NCI-H1092 (cell line): ENCODE data around the gene EXD3.

Source experiments
- DNase-seq: peaks from one replicate; lab custom pipeline; 2025; lab: John Stamatoyannopoulos, UW

The EXD3 gene

DNA sequence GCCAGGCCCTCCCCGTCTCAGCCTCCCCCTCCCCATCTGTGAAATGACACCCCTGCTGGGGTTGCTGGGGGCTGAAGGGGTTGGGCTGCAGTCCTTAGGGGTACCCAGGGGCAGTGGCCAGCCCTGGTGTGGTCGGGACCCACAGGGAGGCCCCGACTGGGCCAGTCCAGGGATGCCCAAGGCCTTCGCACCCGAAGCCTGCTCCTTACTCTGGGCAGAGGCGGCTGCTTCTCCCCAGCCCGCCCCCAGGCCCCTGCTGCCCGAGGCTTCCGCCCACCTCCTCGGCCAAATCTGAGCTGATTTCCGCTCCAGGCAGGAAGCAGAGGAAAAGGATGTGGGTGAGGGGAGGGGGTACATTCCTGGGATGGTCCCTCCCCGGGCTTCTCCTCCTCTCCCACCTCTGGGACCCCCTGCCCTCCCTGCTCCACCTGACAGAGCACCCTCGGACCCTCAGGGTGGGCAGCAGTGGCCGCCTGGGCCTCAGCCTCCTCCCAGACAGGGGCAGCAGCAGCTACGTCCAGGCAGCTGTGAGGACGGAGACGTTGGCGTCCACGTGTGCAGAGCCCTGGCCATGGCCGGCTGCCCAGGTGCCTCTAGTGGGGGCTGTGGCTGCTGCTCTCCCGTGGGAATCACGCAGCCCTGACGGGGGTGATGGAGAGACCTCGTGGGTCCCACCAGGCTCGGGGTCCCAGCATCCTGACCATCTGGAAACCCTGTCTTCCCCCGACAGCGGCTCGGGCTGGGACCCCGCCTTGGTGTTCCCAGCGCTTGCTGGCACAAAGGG, 116.7 kb downstream of the EXD3 start:
- no peak for DNase-seq

DNA sequence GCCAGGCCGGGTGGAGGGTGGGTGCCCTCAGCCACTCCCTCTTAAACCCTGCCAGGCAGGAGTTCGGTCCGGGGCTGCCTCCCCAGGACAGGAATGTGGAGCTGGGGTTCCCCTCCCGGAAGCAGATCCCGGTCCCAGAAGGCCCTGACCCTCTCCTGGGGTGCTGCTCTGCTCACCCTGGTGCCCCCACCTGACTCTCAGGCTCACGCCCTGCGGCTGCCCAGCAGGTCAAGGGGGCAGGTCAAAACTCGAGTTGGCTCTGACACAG, 117.2 kb downstream of the EXD3 start:
- no peak for DNase-seq

DNA sequence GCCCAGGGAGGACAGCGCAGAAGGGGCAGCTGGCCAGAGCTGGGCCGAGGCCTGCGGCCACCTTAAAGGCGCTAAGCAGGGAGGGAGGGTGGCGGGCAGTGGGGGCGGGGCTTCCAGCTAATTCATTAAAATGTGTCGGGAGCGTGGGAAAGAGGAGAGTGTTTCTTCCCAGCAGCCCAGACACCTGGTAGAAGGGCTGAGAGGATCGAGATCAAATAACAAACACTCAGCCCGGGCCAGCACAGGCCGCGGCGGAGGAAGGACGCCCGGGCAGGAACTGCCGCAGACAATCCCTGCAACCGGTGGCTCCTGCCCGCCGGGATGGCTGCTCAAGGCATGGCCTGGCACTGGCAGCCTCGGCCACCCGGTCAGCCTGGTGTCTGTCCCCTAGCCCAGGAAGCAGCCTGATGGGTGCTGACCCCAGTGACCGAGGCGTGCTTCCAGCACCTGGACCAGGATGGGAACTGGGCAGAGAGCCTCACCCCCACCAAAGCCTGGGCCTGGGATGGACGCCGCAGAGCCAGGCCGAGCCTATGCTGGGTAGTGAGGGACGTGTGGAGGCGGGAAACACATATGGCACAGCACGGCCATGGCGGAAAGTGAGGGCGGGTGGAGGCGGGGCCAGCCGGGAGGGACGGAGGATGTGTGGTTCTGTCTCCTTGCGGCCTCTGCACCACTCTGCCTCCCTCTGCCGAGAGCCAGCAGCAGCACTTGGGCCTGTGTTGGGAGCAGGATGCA, 117.7 kb downstream of the EXD3 start:
- peak; percentile 38 for DNase-seq

DNA sequence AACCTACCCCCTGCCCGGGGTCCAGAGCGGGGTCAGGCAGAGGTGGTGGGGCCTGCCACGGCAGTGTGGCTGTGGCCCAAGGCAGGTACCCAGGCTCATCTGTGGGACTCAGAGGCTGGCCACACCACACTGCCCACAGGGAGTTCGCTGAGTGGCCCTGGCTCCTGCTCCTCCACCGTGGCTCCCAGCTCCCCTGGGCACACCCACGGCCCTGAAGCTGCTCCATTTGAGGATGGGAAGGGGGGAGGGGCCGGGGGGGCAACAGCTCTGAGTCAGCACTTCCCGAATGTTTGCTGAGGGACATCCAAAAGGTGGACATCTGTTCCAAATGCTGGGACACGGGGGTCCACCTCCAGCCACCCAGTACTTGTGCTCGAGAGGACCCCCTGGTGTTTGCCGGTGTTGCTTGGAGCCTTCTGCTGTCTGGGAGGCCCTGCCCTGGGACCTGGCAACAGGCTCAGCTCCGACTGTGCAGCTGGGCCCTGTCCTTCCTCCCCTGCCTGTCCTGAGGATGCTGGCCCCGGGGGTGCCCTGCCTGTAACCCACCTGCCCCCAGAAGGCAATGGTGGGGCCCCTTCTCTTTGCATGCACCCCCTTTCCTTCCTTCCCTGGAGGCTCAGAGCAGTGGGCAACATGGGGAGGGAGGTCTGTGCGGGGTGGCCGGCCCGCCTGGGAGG, 118.4 kb downstream of the EXD3 start:
- DNase-seq = no peak

DNA sequence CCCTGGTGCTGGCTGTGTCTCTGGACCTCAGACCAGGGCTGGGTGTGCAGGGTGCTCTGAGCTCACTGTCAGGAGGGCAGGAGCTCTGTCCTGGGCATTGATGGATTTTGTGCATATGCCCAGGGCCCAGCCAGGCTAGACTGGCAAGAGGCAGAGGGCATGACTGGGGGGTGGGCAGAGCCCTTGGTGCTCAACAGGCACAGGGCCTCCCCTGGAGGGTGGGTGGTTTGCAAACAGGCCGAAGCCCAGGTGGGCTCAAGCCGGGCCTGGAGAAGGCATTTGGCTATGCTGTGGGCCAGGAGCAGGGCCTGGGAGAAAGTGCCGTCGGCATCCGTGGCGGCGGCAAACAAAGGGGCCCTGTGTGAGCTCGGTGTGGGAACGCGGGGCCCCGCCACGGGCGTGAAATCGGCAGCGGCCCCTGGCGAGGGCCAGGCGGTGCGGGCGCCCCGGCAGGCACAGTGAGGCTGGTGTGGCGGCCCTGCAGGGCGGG, 119.0 kb downstream of the EXD3 start:
- no peak for DNase-seq

DNA sequence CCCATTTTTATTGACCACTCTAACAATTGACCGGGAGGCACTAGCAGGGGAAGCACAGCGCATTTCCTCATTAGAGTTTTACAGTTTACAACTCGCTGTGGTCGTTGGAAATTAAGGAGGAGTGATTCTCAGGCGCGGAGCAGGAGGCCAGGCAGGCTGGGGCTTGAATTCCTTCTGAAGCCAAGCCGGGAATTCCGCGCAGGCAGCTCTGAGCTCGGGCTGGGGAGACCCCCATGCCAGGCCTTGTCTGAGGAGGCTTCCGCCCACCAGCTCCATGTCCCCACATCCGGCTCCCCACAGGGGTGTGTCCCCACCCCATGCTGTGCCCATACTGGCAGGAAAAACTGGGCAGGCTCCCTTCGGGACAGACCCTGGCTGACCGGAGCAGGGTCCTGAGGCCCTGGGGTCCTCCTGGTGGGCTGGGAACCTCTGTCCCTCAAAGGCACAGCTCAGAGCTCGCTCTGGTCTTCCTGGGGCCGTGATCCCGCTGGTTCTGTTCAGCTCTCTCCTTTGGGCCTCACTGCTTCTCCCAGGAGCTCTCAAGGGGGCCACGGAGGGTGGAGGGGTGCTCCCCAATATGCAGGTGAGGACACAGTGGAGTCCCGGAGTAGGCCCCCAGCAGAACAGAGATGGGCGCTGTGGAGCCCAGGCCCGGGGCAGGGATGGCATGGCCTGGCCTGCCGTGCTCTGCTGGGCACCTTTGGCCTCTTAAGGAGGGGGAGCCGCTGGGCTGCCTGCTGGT, 119.6 kb downstream of the EXD3 start:
- DNase-seq = no peak

DNA sequence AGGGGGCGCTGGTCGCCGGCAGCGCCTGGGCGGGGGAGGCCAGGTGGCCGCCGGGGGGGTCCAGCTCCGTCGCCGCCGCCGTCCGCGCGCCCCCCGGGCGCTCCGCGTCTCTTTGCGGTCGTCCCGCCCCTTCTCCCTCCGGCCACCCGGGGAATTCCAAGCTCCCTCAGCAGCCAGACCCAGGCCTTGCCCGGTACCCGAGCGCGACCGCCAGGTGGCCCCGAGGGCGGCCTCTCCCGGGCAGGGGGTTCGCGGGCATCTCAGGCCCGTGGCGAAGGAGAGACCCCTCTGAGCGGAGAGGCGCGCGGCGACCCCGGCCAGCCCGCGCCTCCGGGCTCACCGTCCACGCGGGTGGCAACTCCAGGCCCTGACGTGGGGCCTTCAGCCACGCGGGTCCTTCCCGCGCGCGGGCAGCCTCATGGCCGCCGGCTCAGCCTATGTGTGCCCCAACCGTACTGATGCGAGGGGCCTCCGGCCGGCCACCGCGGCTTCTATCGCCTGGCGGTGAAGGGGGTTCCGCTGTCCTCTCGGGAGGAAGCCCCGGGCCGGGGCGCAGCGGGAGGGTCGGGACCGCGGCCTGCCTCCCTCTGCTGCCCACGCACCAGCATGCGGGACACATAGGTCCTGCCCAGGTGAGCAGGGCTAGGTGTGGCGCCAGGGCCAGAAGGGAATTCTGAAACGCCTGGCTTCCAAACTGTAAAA, 120.4 kb downstream of the EXD3 start:
- peak; percentile 56 for DNase-seq

DNA sequence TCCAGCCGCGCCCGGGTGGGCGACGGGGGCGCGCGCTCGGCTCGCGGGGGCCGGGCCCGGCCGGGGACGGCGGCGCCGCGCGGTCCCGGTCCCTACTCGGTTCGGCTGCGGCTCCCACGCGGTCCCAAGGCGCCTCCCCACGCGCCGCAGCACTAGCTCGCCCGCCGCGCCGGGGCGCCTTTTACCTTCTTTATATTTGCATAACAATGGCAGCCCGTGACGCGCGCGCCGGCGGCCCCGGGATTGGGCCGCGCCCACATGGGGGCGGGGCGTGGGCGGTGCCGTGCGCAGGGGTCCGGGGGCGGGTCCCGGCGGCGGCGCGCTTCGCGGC, 120.9 kb downstream of the EXD3 start, which contains the start of gene NRARP:
NRARP (minus strand) TSS at position 154 of the 331 bp plus-strand sequence. CDS start 343 bp downstream, outside the sequence.
- DNase-seq = peak; percentile 75

DNA sequence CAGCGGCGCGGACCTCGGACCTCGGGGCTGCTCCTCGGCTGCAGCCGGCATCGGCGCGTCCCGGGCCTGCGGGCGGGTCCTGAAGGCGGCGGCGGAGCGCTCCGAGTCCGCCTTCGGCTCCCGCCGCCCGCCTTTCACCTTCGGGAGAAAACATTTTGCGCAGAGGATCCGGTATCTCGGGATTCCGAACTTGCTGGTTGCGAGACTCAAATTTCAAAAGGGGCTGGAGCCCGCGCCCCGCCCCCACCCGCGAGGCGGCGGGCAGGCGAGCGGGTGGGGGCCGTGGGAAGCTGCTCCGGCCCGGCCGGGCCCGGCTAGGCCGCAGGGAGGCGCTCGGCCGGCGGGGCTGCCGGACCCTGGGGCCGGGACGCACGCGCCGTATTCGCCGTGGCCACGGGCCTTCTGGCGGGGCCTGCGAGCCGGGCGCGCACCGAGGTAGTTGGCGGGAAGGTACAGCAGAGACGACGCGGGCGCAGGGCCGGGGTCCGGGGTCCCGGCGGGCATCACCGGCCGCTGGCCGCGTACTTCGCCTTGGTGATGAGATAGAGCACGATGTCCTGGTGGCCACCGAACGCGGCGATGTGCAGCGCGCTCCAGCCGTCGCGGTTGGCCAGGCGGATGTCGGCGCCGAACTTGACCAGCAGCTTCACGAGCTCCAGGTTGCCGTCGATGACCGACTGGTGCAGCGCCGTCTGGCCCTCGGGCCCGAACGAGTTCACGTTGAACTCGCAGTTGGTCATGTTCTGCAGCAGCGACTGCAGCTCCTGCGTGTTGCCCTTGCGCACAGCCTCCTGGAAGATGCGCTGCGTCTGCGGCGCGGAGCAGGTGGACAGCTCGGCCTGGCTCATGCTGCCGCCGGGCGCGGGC, 121.6 kb downstream of the EXD3 start:
- DNase-seq = no peak

DNA sequence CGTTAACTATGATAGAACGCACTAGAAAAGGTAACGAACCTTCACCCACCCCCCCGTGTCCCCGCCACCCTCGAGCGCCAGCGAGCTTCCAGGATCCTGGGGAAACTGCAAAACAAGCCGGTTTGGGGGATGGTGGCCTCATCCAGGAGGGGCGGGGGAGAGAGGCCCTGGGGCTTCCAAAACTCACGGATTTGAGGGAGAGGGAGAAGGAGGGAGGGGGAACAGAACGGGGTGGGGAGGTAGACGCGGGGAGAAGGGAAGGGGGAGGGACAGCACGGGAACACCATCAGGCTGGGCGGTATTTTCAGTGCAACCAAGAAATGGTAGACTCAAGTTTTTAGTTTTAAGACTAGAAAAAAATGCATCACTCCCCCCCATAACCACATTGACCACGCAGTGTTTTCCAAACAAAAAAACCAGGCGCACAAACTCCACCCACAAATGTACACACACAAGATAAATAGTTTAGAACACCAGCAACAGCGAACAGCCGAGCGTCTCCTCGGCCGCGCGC, 122.3 kb downstream of the EXD3 start:
- DNase-seq = no peak

DNA sequence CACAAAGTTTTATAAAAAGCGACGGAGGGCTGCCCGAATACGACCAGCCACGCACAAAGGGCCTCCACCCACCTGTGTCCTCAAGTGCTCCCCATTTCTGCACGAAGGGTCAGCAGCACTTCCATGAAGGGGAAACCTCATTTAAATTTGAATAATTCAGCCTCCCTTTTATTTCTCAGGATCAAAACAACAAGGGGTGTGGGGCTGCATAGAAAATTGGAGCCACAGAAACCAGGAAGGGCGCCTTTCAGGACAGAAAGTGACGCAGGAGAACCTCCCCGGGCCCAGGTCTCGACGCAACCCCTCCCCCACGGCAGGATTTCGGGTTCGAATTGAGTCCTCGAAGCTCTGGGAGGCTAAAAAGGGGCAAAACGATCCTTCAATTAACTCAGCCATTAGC, 123.0 kb downstream of the EXD3 start:
- DNase-seq = no peak

DNA sequence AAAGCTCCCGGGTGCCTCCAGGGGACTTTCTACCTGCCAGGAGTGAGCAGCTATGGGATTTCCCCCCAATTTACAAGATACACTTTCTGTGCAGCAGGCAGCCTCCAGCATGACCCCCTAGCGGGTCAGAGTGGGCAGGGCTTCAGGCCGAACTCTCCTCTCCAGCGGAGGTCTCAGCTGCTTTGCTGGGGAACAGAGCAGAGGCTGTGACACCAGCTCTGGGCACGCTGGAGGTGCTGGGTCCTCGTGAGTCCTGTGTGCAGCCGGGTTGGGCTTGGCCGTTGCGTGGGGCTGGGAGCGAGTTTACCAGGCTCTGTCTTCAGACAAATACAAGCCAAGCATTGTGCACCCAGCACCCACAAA, 123.8 kb downstream of the EXD3 start:
- no peak for DNase-seq

DNA sequence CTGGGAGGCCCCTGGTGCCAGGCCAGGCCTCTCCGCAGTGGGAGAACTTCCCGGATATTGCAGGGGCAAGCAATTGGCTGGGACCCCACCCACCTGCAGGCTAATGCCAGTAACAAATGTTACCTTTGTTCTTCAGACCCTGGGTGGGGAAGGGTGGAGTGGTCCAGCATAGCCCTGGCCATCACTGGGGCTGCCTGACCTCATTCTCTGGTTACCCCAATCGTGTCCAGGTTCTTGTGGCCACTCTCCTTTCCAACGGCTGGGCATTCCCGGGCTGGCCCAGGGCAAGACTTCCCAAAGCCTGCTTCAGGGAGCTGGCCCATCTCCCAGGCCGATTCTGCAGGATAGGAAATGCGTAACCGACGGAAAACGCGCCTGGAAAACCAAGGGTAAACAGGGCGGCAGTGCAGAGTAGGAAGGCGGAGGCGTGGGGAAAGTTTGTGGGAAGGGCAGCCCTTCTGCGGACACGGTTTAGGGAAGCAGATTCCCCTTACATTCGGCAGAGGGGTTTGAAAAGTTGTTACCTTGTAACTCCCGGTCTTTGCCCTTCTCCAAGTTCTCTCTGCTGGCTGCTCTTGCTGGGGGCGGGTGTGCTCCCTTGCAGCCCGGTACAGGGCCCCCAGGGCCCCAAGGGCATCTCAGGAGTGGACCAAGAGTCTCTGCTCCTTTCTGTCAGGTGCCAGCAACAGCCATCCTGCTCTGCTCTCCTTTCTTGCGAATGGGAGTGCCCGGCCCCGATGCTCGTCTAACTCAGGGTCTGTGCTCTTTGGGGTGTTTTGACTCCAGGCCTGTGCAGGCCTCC, 124.4 kb downstream of the EXD3 start:
- DNase-seq = no peak

DNA sequence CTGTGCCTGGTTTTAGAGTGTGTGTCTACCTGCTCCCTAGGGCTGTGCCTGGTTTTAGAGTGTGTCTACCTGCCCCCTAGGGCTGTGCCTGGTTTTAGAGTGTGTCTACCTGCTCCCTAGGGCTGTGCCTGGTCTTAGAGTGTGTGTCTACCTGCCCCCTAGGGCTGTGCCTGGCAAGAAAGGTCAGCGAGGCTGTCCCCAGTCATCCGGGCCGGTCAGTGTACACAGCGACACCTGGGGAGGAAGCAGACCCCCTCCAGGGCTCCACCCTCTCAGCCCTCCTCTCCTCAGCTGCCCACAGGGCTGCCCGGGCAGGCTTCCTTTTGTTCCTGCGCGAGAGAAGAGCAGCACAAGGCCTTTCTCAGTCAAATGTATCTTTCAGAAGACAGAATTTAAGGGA, 125.0 kb downstream of the EXD3 start:
- DNase-seq = no peak

DNA sequence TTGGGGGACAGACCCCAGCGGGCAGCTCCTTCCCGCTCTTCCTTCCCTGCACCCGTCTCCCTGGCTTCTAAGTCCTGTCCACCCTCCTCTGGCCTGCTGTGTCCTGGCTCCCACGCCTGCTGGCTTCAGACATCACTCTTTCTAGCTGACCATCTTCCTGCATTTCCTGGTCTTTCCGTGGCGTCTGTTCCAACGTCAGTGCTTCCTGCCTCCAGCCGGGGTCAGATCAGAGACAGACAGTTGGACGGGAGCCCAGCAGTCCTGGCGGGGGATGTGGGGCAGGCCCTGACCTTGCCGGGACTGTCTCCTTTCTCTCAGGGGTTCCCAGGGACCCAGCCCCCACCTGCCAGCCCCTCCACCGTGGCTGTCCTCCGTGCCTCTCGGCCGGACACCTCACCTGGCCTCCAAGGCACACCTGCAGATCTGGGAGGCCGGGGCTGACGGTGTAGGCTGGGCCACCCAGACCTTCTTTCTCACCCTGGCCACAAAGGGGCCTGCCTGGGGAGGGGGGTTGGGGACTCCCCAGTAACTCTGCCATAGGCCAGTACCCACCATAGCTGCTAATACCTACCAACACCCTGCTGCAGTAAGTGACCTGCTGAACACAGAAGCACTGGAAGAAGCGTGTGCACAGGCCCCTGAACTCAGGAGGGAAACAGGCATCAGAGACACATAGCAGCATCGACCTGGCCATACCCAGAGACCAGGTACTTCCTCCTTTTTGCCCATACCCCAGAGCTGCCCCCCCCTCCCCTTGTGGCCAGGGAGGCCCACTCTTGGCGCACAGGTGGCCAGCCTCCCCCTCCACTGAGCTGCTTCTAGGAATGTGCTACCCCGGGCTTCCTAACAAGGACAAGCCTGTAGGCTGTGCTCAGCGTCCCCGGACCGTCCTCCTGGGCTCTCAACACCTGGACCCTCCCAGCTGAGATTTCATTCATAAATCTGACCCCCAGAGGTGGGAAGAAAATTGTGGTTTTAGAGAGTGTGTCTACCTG, 126.0 kb downstream of the EXD3 start:
- no peak for DNase-seq

DNA sequence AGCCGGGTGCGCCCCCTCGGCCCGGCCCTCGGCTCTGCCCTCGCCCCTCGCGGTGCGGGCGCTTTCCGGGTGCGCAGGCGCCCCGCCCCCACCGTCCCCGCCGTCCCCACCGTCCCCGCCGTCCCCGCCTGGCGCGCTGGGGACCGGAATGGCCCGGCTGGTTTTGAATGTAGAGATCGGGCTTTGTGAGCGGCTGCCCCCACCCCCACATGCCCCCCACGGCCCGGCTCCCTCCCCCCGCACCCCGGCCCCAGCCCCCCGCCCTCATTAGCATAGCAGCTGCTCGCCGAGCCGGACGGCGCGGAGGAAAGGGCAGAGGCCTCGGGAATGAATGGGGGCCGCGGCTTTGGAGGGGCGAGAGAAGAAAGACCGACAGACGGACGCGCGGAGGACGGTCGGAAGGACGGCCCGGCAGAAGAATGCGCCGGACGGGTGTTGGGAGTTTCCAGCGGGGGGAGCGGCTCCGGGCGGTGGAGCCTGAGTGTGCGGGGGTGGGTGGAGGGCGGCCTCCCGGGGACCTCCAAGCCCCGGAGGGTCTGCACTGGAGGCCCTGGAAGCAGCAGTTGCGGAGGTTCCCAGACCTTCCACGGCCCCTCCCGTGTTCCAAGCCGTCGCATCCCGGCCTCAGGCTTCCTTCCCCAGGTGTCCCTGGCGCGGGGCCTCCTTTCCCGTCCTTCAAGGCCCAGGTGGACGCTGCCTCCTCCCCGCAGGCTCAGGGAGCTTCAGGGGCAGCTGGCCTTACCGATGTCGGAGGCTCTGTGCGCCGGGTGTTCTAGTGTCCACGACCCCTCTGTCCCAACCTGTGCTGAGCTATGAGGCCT, 126.9 kb downstream of the EXD3 start:
- no peak for DNase-seq

DNA sequence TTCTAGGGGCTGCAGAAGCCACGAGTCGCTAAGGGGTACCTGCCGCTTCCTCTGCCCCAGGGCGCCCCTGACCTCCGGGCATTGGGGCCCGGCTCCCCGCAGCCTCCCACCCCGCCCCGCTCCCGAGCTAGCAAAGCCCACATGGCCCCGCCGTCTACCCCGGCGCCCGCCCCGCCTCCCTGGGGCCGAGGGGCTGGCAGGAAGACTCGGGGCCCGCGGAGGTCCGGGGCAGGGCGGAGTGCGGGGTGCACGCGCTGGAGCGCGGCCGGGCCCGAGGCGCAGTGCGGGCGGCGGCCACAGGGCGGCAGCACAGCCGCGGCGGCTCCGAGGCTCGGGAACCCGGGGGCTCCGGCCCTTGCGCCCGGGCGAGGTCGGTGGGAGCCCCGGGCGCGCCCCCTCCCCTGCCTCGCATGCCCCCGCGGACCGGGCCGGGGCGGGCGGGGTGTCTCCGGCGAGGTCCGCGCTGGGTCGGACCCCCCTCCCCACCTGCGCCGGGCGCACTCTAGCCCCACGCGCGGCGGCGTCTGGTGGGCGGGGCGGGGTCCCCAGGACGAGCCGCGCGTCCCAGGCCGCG, 127.6 kb downstream of the EXD3 start:
- DNase-seq = no peak
